OCI-LY7 (cell line): ENCODE data around the gene MOV10.

ENCODE experiments used
- CTCF ChIP-seq: fragments of 200-600 bp; sonication (generic); conservative IDR thresholded peaks from 2 replicates; pipeline ENCODE4 v1.5.1; 2014; ENCODE audit warnings: mild to moderate bottlenecking, antibody characterized with exemption, low read length, moderate library complexity, mixed read lengths
- EZH2phosphoT487 ChIP-seq: fragments of 200-600 bp; sonication (generic); IDR thresholded peaks from 2 replicates; pipeline ENCODE4 v1.6.1; 2018; ENCODE audit warnings: low read depth, borderline replicate concordance, mild to moderate bottlenecking, mixed run types, antibody characterized with exemption, low read length, moderate library complexity, mixed read lengths

- TF ChIP-seq CTCF (no peak), EZH2phosphoT487 (no peak)
Observed at GRCh38 chr1:112637254-112638109, 37.0 kb upstream of the MOV10 start.
